Endothelial cell of umbilical vein (primary cell): ENCODE measurements around the gene GPS1. TPM values are rescaled to one million over a fixed set of nuclear protein-coding genes. Genes with fewer than 3 reads are reported as not detected.

Experiments
- BruUV-seq: library from RNA; stranded (reverse); fragments of 400-500 nt; replicated peaks from 2 replicates; lab custom pipeline; 2021; lab: Mats Ljungman, UMichigan
- CTCF ChIA-PET: fragments of 300-600, 350-600 bp; sonication (Branson Sonifier 250); formaldehyde crosslinking; loops from one replicate; lab custom pipeline; 2021; ENCODE audit warnings: antibody characterized with exemption, inconsistent platforms; lab: Charles Lee
- POLR2A ChIA-PET: fragments of 300-600, 350-600 bp; sonication (Branson Sonifier 250); formaldehyde crosslinking; loops from one replicate; lab custom pipeline; 2021; ENCODE audit warnings: antibody characterized with exemption, inconsistent platforms; lab: Charles Lee
- DNase-seq: peaks from one replicate; pipeline ENCODE4 v3.0.0-alpha.2; 2011; ENCODE audit warnings: low read depth, low spot score
- FAIRE-seq: peaks from 2 replicates; lab custom pipeline; 2011; peaks lifted over from hg19 to GRCh38; lab: Jason Lieb, UNC
- H2AFZ ChIP-seq: 2 replicates; pipeline ENCODE4 v1.6.0; 2012; ENCODE audit warnings: low read depth, low read length, control low read depth, inconsistent platforms
- H3K27ac ChIP-seq: 2 replicates; pipeline ENCODE4 v1.5.1; 2011; ENCODE audit warnings: low read depth, mild to moderate bottlenecking, control low read depth, low read length, moderate library complexity; ENCODE audit not compliant: insufficient read depth
- H3K27me3 ChIP-seq, 2 experiments: 2 replicates each; pipeline versions ENCODE4 v1.6.0 to v1.6.1; 2011; ENCODE audit warnings: low read length in 2 of 2, mixed read lengths in 1 of 2; ENCODE audit not compliant: control insufficient read depth in 2 of 2, insufficient read depth in 2 of 2
- H3K36me3 ChIP-seq, 2 experiments: 2 replicates in 1 of 2; 3 replicates in 1 of 2; pipeline ENCODE4 v1.5.1; 2011; ENCODE audit warnings: low read length in 2 of 2, mild to moderate bottlenecking in 1 of 2, moderate library complexity in 1 of 2; ENCODE audit not compliant: control insufficient read depth in 2 of 2, insufficient read depth in 2 of 2; ENCODE audit errors: extremely low read depth in 1 of 2
- H3K4me1 ChIP-seq: 3 replicates; pipeline ENCODE4 v1.5.1; 2011; ENCODE audit warnings: mild to moderate bottlenecking, low read length; ENCODE audit not compliant: control insufficient read depth, insufficient read depth; ENCODE audit errors: extremely low read depth
- H3K4me2 ChIP-seq: 2 replicates; pipeline ENCODE4 v1.6.1; 2011; ENCODE audit warnings: low read length, control low read depth, mixed read lengths; ENCODE audit not compliant: insufficient read depth
- H3K4me3 ChIP-seq, 3 experiments: fragments of 200-600 bp in 1 of 3; sonication (generic), shearing (Covaris generic) in 1 of 3; replicated peaks in 1 of 3; 2 replicates each; pipeline ENCODE4 v1.5.1; 2011 to 2016; ENCODE audit warnings: control low read depth in 3 of 3, low read length in 3 of 3, mild to moderate bottlenecking in 2 of 3, inconsistent platforms in 1 of 3, low read depth in 1 of 3, moderate library complexity in 1 of 3; ENCODE audit not compliant: insufficient read depth in 1 of 3
- H3K79me2 ChIP-seq: 2 replicates; pipeline ENCODE4 v1.6.0; 2012; ENCODE audit warnings: low read length, inconsistent platforms; ENCODE audit not compliant: control insufficient read depth, insufficient read depth
- H3K9ac ChIP-seq: replicated peaks from 2 replicates; pipeline ENCODE3; 2011; ENCODE audit warnings: low read length, control low read depth; ENCODE audit not compliant: insufficient read depth; ENCODE audit errors: extremely low read depth
- H3K9me1 ChIP-seq: replicated peaks from 3 replicates; pipeline ENCODE4 v1.6.0; 2011; ENCODE audit warnings: mild to moderate bottlenecking, low read length; ENCODE audit not compliant: control insufficient read depth, insufficient read depth; ENCODE audit errors: extremely low read depth
- H3K9me3 ChIP-seq: replicated peaks from 2 replicates; pipeline ENCODE4 v1.5.1; 2012; ENCODE audit warnings: low read length, inconsistent platforms; ENCODE audit not compliant: control insufficient read depth, insufficient read depth
- H4K20me1 ChIP-seq: replicated peaks from 2 replicates; pipeline ENCODE3; 2011; ENCODE audit warnings: mild to moderate bottlenecking, low read length; ENCODE audit not compliant: control insufficient read depth, insufficient read depth; ENCODE audit errors: extremely low read depth
- CTCF ChIP-seq, 2 donors: IDR thresholded peaks; 1 replicate in 1 of 2; 2 replicates in 1 of 2; pipeline ENCODE4 v1.5.1; 2011; ENCODE audit warnings: low read length in 2 of 2, mild to moderate bottlenecking in 2 of 2, moderate library complexity in 2 of 2, control low read depth in 1 of 2, inconsistent platforms in 1 of 2, low read depth in 1 of 2; ENCODE audit not compliant: insufficient read depth in 1 of 2; ENCODE audit errors: extremely low read depth in 1 of 2
- EZH2 ChIP-seq: IDR thresholded peaks from 2 replicates; pipeline ENCODE4 v1.6.1; 2012; ENCODE audit warnings: borderline replicate concordance, low read depth, mild to moderate bottlenecking, moderate library complexity, low read length, inconsistent platforms; ENCODE audit not compliant: severe bottlenecking
- FOS ChIP-seq: IDR thresholded peaks from 2 replicates; pipeline ENCODE4 v1.6.1; 2011; ENCODE audit warnings: mild to moderate bottlenecking, low read length, moderate library complexity, borderline replicate concordance; ENCODE audit not compliant: insufficient read depth
- GATA2 ChIP-seq: IDR thresholded peaks from 2 replicates; pipeline ENCODE4 v1.7.0; 2011; ENCODE audit warnings: low read depth, mild to moderate bottlenecking, moderate library complexity, mixed read lengths, low read length; ENCODE audit not compliant: insufficient read length, insufficient read depth
- JUN ChIP-seq: IDR thresholded peaks from 2 replicates; pipeline ENCODE4 v1.6.1; 2011; ENCODE audit warnings: borderline replicate concordance, low read depth; ENCODE audit not compliant: insufficient read length, insufficient read depth
- MAX ChIP-seq: IDR thresholded peaks from 2 replicates; pipeline ENCODE4 v1.6.1; 2011; ENCODE audit not compliant: insufficient read depth, insufficient read length
- MYC ChIP-seq: IDR thresholded peaks from one replicate; pipeline ENCODE4 v1.6.1; 2011; ENCODE audit warnings: mild to moderate bottlenecking, low read depth, low read length
- POLR2A ChIP-seq: IDR thresholded peaks from 2 replicates; pipeline ENCODE4 v1.6.1; 2012; ENCODE audit warnings: low read depth, mild to moderate bottlenecking, control low read depth, low read length
- POLR2AphosphoS5 ChIP-seq: IDR thresholded peaks from 2 replicates; pipeline ENCODE4 v1.6.1; 2012; ENCODE audit warnings: low read depth, mild to moderate bottlenecking, control low read depth, low read length, moderate library complexity; ENCODE audit not compliant: insufficient read depth
- dilution Hi-C: fragments of 300-500 bp; cut with MboI; formaldehyde crosslinking; loops from one replicate; pipeline ENCODE4 v1.15.0; 2019; ENCODE audit warnings: low sequenced_read_pairs; ENCODE audit not compliant: extremely low pct_ligation_motif_present
- intact Hi-C: fragments of 100-400 bp; cut with micrococcal nuclease; formaldehyde crosslinking; loops from one replicate; pipeline ENCODE4 v1.10.0; 2022
- polyA plus RNA-seq, 4 experiments: library from polyadenylated mRNA; depleted of rRNA in 3 of 4; stranded (reverse) in 3 of 4; unstranded in 1 of 4; fragments of >200 nt; gene quantifications; 2 replicates each; pipeline versions ENCODE4 v1.2.1 to v1.2.3, GENCODE V29; 2011 to 2012; ENCODE audit warnings: missing spikeins in 1 of 4
- total RNA-seq: library from RNA; stranded (reverse); gene quantifications from 2 replicates; pipeline ENCODE4 v1.2.3, GENCODE V29; 2021

GPS1 gene
- total and polyA plus RNA-seq, 2 donors (not counting 3 experiments of a cell fraction or from before 2014, with no cell fraction given), result 116 to 178 TPM

GRCh38 chr17:82062076-82062983 is 10.6 kb downstream of the GPS1 start:
- FAIRE-seq, result no peak
- POLR2A ChIA-PET, result no interaction called here

More at GRCh38 chr17:82062076-82062983, 10.6 kb downstream of the GPS1 start:
- H3K9me3 ChIP-seq, result no peaks in the 10 kb centered on the region
- BruUV-seq, result no TSS peak
- H3K27ac ChIP-seq, result no peak overlapping the region
- intact Hi-C loops, result no loop called here
- no peaks in the 10 kb centered on the region for H3K27me3 ChIP-seq
- H3K9ac ChIP-seq, result no peak overlapping the region
- H4K20me1 ChIP-seq, result no peaks in the 10 kb centered on the region
- dilution Hi-C loops, result no loop called here
- TF ChIP-seq POLR2AphosphoS5 (no peak), MAX (no peak), CTCF (IDR thresholded peaks at IDR 0.05; ENCODE audit: extremely low read depth in 1 of 2, insufficient read depth in 1 of 2, low read depth in 1 of 2, low read length in 2 of 2) (no peak), GATA2 (no peak), FOS (no peak), EZH2 (no peak), POLR2A (no peak), MYC (no peak), JUN (no peak)
- no peak for DNase-seq
- peaks cover 15% of the 10 kb centered on the region for H3K4me1 ChIP-seq
- H3K4me2 ChIP-seq, result no peak overlapping the region
- H3K79me2 ChIP-seq, result peaks cover 14% of the 10 kb centered on the region
- H2AFZ ChIP-seq, result no peak overlapping the region
- H3K9me1 ChIP-seq, result no peaks in the 10 kb centered on the region
- peaks cover 0 to 34% of the 10 kb centered on the region in 2 experiments for H3K36me3 ChIP-seq
- CTCF ChIA-PET, result interaction anchor here (1.0 kb wide), 1 partner anchor 103 kb away, joined by 3 read pairs; no protein-coding TSS in a partner anchor
- no peak overlapping the region for H3K4me3 ChIP-seq
